GM15510 (cell line): ENCODE data around the gene ROBO1.

ENCODE experiments used
- POLR2A ChIP-seq: IDR thresholded peaks from 3 replicates; pipeline ENCODE4 v1.6.1; 2011; ENCODE audit warnings: borderline replicate concordance; ENCODE audit not compliant: insufficient read length; ENCODE audit errors: extremely low read depth

ROBO1 gene

DNA sequence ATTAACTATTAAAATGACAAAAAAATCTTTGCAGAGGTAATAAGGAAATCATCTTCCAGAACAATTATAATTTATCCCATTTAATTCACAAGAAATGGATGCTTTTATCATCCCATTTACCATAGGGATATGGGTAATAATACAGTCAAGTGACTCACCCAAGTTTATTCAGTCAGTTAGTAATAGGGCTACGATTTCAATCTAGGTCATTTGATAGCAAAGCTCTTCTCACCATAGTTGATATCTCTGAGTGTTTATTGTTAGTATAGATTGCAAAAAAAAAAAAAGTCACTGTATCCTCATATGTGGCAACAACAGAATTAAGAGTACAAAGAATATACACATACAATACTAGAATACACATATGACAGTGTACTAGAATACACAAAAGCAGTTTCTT lies 797.1 kb downstream of the ROBO1 start:
- TF ChIP-seq POLR2A, result no peak

DNA sequence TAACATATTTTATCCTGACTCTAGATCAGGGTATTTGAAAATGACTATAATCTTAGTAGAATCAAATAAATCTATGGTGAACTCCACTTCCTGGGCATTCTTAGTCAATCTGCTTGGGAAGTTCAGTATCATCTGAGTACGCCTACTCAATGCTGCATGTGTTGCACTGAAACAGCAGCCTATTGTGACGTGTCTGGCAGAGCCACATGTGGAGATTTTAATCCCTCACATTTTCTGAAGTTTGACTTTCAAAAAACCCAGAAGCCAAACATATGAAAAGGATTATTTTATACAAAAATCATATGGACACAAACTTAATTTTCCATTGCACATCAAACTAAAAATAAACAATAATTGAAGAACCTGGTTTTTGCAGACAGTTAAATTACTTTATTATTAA lies 798.3 kb downstream of the ROBO1 start:
- TF ChIP-seq POLR2A, result no peak

DNA sequence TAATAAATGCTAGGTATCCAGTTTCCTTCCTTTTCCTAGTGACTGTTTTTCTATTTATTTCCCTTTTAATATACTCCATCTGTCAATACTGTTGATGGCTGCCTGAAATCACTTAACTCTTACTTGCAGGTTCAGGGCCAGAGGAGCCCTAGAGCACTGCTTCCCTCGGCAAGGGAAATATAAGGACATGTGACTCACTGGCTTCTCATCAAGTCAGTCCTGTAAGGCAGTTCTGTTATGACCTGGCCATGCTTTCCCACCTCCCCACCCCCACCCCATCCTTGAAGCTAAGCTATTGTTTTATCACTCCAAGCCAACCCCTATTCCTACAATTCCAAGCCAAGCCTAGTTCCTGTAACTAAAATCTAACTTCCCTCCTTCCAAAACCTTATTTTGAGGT lies 800.7 kb downstream of the ROBO1 start:
- TF ChIP-seq POLR2A, result no peak

DNA sequence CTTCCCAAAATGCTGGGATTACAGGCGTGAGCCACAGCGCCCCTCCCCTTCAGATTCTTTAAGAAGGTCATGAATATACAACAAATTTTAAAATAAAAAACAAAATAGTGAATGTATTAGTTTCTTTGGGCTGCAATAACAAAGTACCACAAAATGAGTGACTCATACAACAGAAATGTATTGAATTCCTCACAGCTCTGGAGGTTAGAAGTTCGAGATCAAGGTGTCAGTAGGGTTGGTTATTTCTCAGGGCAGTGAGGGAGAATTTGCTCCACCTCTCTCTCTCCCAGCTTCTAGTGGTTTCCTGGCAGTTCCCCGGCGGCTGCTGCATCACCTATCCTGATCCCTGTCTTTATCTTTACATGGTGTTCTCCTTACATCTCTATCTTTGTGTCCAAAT lies 804.0 kb downstream of the ROBO1 start:
- no peak for TF ChIP-seq POLR2A

DNA sequence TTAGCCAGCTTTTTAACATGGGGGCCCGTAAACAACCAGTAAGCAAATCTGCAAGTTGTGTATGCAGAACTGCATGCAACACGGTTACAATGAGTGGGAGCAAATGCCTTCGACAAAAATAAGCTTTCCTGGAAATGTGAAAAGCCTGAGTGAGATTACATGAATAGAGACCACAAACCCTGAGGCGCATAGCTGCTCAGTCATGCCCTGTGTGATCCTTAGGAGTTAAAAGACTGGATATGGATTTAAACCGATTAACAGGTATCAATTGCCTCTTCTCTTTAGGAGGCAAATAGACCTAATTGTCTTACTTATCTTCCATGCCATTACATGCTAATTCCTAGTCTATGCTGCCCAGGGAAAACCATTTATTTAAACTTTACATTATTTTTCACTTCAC lies 810.3 kb downstream of the ROBO1 start:
- TF ChIP-seq POLR2A, result no peak

DNA sequence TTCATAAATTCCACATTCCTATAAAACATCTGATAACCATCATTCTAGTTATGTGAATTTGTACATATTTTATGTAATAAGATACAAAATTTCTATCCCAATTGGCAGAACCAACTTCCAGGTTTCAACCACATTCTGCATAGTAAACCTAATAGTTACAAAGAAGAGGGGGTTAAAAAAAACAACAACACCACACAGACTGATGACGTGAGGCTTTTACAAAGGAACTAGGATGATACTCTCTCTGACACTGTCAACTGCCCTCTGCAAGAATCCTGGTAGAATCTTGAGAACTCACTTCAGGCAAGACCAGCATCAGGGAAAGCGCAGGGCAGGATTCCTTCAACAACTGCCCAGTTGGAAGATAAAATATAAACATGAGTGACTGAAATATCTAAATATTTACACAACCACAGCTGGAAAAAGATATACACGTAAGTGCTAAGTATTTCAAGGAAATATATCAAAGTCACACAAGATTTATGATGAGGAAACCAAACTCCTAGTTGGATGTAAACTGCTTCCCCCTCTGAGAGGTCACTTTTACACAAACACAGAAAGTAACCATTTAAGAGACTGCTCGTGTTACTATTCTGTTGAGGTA lies 816.4 kb downstream of the ROBO1 start:
- TF ChIP-seq POLR2A, result no peak

DNA sequence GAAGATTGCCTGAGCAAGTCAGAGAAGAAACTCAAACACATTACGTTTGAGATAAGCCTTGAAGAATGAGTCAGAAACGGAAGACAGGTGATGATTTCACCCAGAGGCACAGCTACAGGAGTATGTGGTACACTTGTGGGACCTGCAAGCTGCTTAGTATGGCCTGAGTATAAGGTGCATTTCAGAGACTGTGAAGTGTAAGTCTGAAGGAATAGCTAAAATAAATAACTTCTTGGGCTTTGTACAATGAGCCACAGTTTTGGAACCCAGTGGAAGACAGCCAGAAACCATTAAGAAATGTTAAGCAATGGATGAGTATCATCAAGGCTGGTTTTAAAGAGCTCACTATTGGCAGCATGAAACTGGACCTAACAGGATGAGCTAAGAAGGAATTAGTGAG lies 826.2 kb downstream of the ROBO1 start:
- no peak for TF ChIP-seq POLR2A

DNA sequence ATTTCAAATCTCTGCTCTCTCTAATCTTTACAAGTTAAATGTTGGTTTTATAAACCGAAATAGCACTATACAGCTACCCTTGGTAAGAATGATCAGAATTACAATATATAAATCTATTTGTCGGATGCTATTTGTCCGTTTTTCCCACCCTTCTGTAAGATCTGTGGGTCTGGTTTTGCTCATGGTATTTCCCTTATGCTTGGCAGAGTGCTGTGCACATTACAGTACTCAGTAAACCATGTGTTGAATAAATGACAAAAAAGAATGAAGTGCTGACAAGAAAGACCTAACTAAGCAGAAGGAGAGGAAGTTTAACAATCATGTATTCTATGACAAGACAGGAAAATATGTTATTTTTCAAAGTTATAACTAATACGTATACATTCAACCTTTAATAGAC lies 827.2 kb downstream of the ROBO1 start:
- TF ChIP-seq POLR2A, result no peak

DNA sequence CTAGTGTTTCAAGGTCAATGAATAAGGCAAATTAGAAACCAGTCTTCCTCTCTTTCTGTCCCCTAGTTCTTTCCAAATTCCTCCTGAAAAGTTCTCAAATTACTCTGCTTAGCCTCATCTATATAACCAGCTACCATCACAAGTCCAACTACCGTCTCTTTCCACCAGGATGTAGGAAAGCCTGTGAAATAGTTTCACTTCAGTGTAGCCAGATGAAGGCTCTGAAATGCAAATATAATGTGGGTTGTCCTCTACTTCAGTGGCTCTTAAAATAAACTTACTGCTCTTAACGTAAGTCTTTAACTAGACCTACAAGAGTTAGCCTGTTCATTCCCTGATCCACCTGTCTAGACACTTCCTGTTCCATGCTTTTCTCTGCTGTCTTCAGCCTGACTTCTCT lies 827.7 kb downstream of the ROBO1 start:
- TF ChIP-seq POLR2A, result no peak

DNA sequence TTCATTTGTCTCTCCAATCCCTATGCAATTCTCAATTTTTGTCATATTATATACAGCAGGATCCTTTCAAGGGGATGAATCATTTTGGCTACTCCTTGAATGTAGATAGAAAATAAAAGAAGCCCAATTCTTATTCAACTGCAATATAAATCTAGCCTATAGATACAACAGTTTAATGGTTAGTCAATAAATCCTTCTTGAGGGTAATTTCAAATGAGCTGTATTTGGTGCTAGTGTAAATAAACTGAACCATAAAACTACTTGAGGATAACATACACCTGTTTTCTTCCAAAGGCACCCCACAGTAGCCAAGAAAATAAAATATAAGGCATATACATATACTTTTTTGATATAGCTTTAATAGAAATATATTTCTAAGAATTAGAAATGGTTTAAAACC lies 830.3 kb downstream of the ROBO1 start:
- TF ChIP-seq POLR2A, result no peak

DNA sequence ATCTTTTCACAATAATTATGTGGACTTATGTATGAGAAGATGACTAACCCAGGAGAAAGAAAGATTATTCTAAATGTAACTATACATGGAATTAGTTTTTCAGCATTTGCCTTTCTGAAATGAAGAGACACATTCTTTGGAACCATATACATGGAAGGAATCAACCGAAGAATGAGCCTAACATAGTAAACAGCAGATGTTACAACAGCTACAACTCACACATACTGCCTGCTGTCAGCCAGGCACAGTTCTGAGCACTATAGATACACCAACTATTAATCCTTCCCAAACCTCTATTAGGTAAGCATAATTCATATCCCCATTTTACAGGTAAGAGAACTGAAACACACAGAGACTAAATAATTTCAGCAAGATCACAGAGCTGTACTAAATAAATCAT lies 840.0 kb downstream of the ROBO1 start:
- TF ChIP-seq POLR2A, result no peak

DNA sequence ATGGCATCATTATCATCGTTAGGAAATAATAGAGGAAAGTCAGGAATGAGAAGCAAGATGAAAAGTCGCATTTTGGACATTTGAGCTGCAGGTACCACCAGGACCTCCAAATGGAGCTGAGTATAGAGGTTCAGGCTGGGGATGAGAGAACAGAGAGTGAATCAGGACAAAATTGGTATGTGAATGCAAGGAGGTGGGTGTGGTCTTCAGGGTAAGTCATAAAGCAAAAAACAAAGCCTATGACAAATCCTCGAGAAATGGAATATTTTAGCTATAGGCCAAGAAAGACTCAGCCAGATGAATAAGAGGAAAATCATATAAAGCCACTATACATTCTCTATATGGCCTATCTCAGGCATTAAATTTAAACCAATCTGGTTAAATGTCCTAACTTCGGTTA lies 841.3 kb downstream of the ROBO1 start:
- TF ChIP-seq POLR2A, result no peak

DNA sequence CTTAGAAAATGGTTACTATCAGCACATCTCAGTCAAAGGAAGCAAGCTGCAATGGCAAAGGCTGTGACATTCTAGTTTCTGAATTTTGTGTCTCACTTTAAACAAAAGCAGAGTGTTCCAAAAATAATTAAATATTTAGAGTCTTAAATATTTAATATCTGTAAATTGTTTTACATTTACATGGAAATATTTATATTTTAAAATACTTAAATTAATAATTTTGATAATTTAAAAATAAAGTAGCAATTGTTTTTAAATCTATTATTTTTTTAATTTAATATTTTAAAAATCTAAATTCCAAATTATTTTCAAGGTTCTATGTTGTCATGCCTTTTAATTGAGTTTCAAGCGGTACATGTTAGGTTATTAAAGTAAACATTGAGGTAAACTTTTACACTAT lies 843.1 kb downstream of the ROBO1 start:
- no peak for TF ChIP-seq POLR2A

DNA sequence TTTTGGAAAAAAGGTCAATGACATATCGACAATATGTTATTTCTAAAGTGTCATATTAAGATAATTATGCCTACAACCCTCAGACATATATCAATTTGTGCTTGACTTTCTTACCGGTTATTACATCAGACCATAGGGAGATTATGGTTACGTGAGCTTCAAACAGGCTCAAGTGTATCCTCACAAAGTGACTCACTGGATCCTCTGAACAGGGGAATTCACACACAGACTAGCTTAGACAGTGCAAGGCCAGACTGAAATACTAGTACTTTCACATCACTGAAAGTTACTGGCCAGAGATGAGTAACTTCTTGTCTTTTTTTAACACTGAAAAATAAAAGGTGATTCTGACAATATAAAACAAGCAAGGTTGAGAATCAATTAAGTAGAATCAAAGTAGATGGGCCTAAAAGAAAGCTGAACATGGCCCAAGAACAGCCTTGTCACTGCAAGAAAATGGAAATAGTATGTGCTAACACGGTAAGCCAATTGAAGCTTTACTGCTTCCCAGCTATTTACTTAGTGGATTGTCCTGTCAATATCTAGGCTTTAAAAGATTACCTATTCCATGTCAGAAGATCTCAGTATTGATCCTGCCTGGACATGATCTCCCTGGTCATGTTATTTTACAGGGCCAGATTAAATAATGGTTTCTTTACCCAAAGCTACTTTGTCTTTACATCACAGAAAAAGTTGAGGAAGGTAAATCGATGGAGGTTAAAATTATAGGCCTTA lies 848.6 kb downstream of the ROBO1 start:
- TF ChIP-seq POLR2A, result no peak

DNA sequence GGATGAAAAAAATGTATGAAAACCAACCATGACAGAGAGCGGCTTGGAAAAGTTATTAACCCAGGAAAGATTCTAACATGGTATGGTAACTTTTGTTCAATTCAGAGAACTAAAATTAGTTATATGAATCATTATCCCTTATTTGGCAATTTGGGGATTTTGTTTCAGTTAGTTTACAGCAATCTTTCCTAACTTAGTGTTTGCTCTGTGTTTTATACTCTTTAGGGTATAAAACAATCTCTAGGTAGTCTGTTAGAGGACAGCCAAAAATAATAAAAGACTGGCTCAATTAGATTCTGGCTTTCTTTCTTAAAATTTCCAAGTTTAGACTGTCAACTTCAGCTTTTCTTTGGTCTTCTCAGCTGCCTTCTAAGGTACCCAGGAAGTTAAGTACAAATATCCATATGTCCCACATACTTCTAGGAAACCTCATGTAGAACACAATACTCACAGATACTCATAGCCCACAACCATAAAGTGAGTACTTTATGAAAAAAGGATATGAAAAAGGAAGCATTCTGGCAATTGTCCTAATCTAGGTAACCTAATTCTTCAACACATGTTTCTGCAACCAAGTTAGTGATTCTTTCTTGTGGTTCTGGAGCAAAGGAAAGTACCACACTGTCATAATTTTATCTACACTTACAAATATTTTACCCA lies 849.3 kb downstream of the ROBO1 start:
- TF ChIP-seq POLR2A, result no peak

DNA sequence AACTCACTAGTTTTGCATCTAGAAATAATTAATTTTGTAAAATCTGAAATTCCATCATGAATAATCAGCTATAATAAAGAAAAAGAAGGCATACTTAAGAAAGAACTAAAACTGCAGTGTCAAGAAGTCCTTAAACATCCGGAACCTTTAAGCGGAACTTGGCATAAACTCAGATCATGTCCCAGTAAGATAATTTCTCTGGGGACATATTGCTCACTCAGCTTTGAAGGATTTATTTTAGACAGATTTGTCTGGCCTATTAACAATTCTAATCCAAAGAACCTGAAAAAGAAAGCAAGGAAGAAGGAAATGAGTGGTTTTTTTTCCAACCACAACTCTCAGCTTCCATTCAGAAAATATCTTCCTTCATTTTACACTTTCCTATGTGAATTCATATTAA lies 850.3 kb downstream of the ROBO1 start:
- TF ChIP-seq POLR2A, result no peak
